HepG2 (cell line): ENCODE data around the gene SOCS3. TPM values are rescaled to one million over a fixed set of nuclear protein-coding genes. Genes with fewer than 3 reads are reported as not detected.

Source experiments
- ATAC-seq: fragments of 200-7000 bp; cut with Tn5 transposase; 3 replicates; pipeline ENCODE4 v1.9.1; 2020; ENCODE audit warnings: mild to moderate bottlenecking, moderate library complexity
- BruUV-seq: library from RNA; stranded (reverse); fragments of 400-500 nt; replicated peaks from 2 replicates; lab custom pipeline; 2021; lab: Mats Ljungman, UMichigan
- CTCF ChIA-PET: fragments of 300-600 bp; formaldehyde crosslinking; extraction: SDS; loops from one replicate; lab custom pipeline; 2021; ENCODE audit warnings: low total read pairs, inconsistent platforms, low intra/inter-chr PET ratio; lab: Yijun Ruan, JAX
- POLR2A ChIA-PET: fragments of 350-600 bp; sonication (Branson Sonifier 250); formaldehyde crosslinking; loops from one replicate; lab custom pipeline; 2020; ENCODE audit warnings: antibody characterized with exemption, inconsistent platforms; lab: Yijun Ruan, JAX
- DNase-seq: peaks from one replicate; pipeline ENCODE4 v3.0.0-alpha.2; 2015; ENCODE audit warnings: low spot score
- FAIRE-seq: peaks from 3 replicates; lab custom pipeline; 2011; peaks lifted over from hg19 to GRCh38; lab: Jason Lieb, UNC
- H2AFZ ChIP-seq: one replicate; pipeline ENCODE4 v1.6.1; 2011; ENCODE audit warnings: low read length, inconsistent platforms
- H3K27ac ChIP-seq: fragments of 300-600 bp; 3 replicates; pipeline ENCODE4 v1.8.0; 2011; ENCODE audit warnings: mixed run types, mild to moderate bottlenecking, mixed read lengths, low read length, inconsistent platforms; ENCODE audit not compliant: insufficient read depth; ENCODE audit errors: extremely low read length
- H3K27me3 ChIP-seq, 2 experiments: fragments of 200-600 bp in 1 of 2; 2 replicates in 1 of 2; 3 replicates in 1 of 2; pipeline versions ENCODE4 v1.6.0 to v1.8.0; 2011; ENCODE audit warnings: low read length in 2 of 2, mild to moderate bottlenecking in 2 of 2, moderate library complexity in 2 of 2, inconsistent platforms in 1 of 2; ENCODE audit not compliant: insufficient read depth in 2 of 2, control insufficient read depth in 1 of 2
- H3K36me3 ChIP-seq, 2 experiments: fragments of 200-600 bp in 1 of 2; replicated peaks in 1 of 2; 2 replicates in 1 of 2; 3 replicates in 1 of 2; pipeline versions ENCODE4 v1.5.1 to v1.8.0; 2011; ENCODE audit warnings: low read length in 2 of 2, inconsistent platforms in 1 of 2; ENCODE audit not compliant: insufficient read depth in 2 of 2, control insufficient read depth in 1 of 2
- H3K4me1 ChIP-seq: 2 replicates; pipeline ENCODE4 v1.5.1; 2012; ENCODE audit warnings: low read length, inconsistent platforms; ENCODE audit not compliant: insufficient read depth
- H3K4me2 ChIP-seq: 2 replicates; pipeline ENCODE4 v1.6.0; 2011; ENCODE audit warnings: low read depth, low read length, inconsistent platforms
- H3K4me3 ChIP-seq, 3 experiments: fragments of 200-600 bp in 1 of 3; sonication (generic), shearing (Covaris generic) in 1 of 3; replicated peaks in 1 of 3; 2 replicates each; pipeline ENCODE4 v1.5.1; 2011 to 2016; ENCODE audit warnings: low read length in 3 of 3, inconsistent platforms in 2 of 3, low read depth in 2 of 3, mild to moderate bottlenecking in 2 of 3, control low read depth in 1 of 3, mixed read lengths in 1 of 3; ENCODE audit not compliant: insufficient read depth in 1 of 3
- H3K79me2 ChIP-seq: one replicate; pipeline ENCODE4 v1.6.1; 2011; ENCODE audit warnings: low read length, inconsistent platforms; ENCODE audit not compliant: insufficient read depth
- H3K9ac ChIP-seq: 2 replicates; pipeline ENCODE4 v1.6.0; 2011; ENCODE audit warnings: mild to moderate bottlenecking, low read depth, low read length, inconsistent platforms; ENCODE audit not compliant: insufficient read depth
- H3K9me3 ChIP-seq: 2 replicates; pipeline ENCODE4 v1.5.1; 2012; ENCODE audit warnings: mild to moderate bottlenecking, low read length
- H4K20me1 ChIP-seq: 2 replicates; pipeline ENCODE4 v1.6.0; 2011; ENCODE audit warnings: inconsistent platforms, mild to moderate bottlenecking, low read length, moderate library complexity; ENCODE audit not compliant: insufficient read depth
- RBM22 ChIP-seq: fragments of 200-400 bp; formaldehyde crosslinking; optimal IDR thresholded peaks from 2 replicates; pipeline ENCODE3; 2017; ENCODE audit warnings: mild to moderate bottlenecking, low read length, moderate library complexity
- ZBTB39 ChIP-seq: sonication (generic); formaldehyde crosslinking; IDR thresholded peaks from 2 replicates; pipeline ENCODE4 v1.5.0; 2020; ENCODE audit warnings: missing genetic modification reagents
- WGBS: methylation state at CpG from one replicate; pipeline ENCODE4 v1.1.6; 2017; ENCODE audit warnings: low lambda C conversion rate; 5-methylcytosine and 5-hydroxymethylcytosine counted together
- in situ Hi-C: cut with HindIII; loops from 2 replicates; pipeline ENCODE4 v1.10.0; 2017; ENCODE audit warnings: low pct_unique_long_range_greater_than_20kb; ENCODE audit not compliant: extremely low pct_ligation_motif_present
- intact Hi-C: fragments of 100-400 bp; cut with micrococcal nuclease; formaldehyde crosslinking; loops from one replicate; pipeline ENCODE4 v1.10.0; 2022; ENCODE audit not compliant: unreplicated experiment
- polyA plus RNA-seq, 8 experiments: library from polyadenylated mRNA; depleted of rRNA in 3 of 8; stranded (reverse) in 7 of 8; unstranded in 1 of 8; fragments of >200 nt; fragmentation: Illumina TruSeq in 4 of 8; extraction: Trizol in 4 of 8; gene quantifications; 2 replicates each; pipeline versions ENCODE4 v1.2.1 to v1.2.3, GENCODE V29; 2011 to 2016; ENCODE audit warnings: low read depth in 4 of 8, missing spikeins in 1 of 8, mixed read lengths in 1 of 8; ENCODE audit not compliant: insufficient read depth in 1 of 8
- total RNA-seq, 5 experiments: library from RNA; depleted of rRNA; stranded (reverse); fragments of >200 nt; fragmentation: Illumina TruSeq; extraction: Trizol; gene quantifications; 2 replicates each; pipeline ENCODE4 v1.2.3, GENCODE V29; 2016; ENCODE audit warnings: low read depth in 1 of 5

Gene SOCS3
- total and polyA plus RNA-seq, 2 of the 13 experiments (the other 11 are each of a cell fraction or from before 2014, with no cell fraction given): 0.77 to 2.4 TPM

DNA sequence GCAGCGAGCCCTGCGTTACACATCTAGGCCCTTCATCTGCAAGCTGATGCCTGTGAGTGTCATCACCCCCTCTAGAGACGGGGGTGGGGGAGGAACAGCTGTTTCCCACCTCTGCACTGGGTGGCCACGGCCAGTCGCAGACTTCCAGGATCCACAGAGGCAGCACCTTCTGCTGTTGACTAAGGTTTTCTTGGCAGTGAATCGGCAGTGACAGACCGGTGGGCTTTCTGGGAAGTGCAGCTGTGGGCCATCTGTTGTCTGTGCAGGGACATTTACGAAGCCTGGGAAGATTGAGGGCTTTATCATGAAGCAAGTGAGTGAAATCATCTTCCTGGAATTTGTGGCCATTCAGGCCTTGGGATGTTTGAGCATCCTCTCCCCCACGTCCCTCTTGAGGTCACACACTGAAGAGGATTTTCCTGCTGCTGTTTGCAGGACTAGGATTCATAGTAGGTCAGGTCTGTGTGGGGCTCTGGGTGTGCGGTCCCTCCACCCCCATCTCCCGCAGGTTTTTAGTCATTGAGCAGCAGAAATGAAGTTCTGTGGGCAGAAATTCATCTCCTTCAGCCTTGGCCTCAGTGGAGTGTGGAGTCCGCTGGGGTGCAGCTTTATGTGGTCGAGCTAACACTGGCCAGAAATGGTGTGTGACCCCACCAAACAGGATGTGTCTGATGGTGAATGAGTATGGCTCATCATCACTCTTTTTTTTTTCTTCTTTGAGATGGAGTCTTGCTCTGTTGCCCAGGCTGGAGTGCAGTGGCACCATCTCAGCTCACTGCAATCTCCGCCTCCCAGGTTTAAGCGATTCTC is 30.6 kb upstream of the SOCS3 start:
- CTCF ChIA-PET: no interaction called here
- Histone ChIP-seq H3K4me1 (peaks cover under 1% of the 10 kb centered on the region; the same call in 1 of the 2 replicates), H3K9ac (no peak overlapping the region), H4K20me1 (peaks cover 12% of the 10 kb centered on the region; the same call in 1 of the 2 replicates), H3K36me3 (peaks cover 11 to 36% of the 10 kb centered on the region in 2 experiments), H2AFZ (no peak overlapping the region), H3K4me3 (no peak overlapping the region), H3K27me3 (no peaks in the 10 kb centered on the region), H3K27ac (no peak overlapping the region), H3K79me2 (peaks cover 62% of the 10 kb centered on the region), H3K4me2 (no peak overlapping the region), H3K9me3 (no peaks in the 10 kb centered on the region)
- in situ Hi-C loops: no loop called here
- TF ChIP-seq ZBTB39: no peak
- peak; percentile 25 for TF ChIP-seq RBM22
- BruUV-seq: no TSS peak
- 92% methylated on average over 15 of the region's 15 CpGs for WGBS
- no peak for FAIRE-seq
- intact Hi-C loops: no loop called here
- no peak for DNase-seq
- peak; percentile 57 for ATAC-seq
- POLR2A ChIA-PET: interaction anchor here (0.5 kb wide), 1 partner anchor 1101 kb away, joined by 3 read pairs; no protein-coding TSS in a partner anchor
